HEK293T (cell line): ENCODE data around the gene ZNF575.

Experiments used
- ARNT ChIP-seq: fragments of 450-650 bp; IDR thresholded peaks from 2 replicates; pipeline ENCODE4 v1.6.1; 2017; ENCODE audit warnings: mild to moderate bottlenecking
- BHLHE40 ChIP-seq: fragments of 450-650 bp; IDR thresholded peaks from 2 replicates; pipeline ENCODE4 v1.6.1; 2016; ENCODE audit warnings: mild to moderate bottlenecking, moderate library complexity, borderline replicate concordance
- CTBP1 ChIP-seq: fragments of 450-650 bp; IDR thresholded peaks from 2 replicates; pipeline ENCODE4 v1.6.1; 2016; ENCODE audit warnings: borderline replicate concordance
- FOXA1 ChIP-seq: fragments of 450-650 bp; IDR thresholded peaks from 2 replicates; pipeline ENCODE4 v1.6.1; 2016; ENCODE audit warnings: mild to moderate bottlenecking
- FOXK2 ChIP-seq: fragments of 450-650 bp; IDR thresholded peaks from 2 replicates; pipeline ENCODE4 v1.6.1; 2016; ENCODE audit warnings: mild to moderate bottlenecking
- FOXM1 ChIP-seq: fragments of 450-650 bp; IDR thresholded peaks from 2 replicates; pipeline ENCODE4 v1.6.1; 2017; ENCODE audit warnings: mild to moderate bottlenecking, borderline replicate concordance
- HDGF ChIP-seq: fragments of 450-650 bp; IDR thresholded peaks from 2 replicates; pipeline ENCODE4 v1.6.1; 2017; ENCODE audit warnings: antibody characterized with exemption, borderline replicate concordance
- NFRKB ChIP-seq: fragments of 450-650 bp; IDR thresholded peaks from 2 replicates; pipeline ENCODE4 v1.6.1; 2016; ENCODE audit warnings: mild to moderate bottlenecking, moderate library complexity
- SUZ12 ChIP-seq: fragments of 450-650 bp; IDR thresholded peaks from 2 replicates; pipeline ENCODE4 v1.6.1; 2016; ENCODE audit warnings: mild to moderate bottlenecking
- TARDBP ChIP-seq: fragments of 450-650 bp; IDR thresholded peaks from 2 replicates; pipeline ENCODE4 v1.6.1; 2016

DNA sequence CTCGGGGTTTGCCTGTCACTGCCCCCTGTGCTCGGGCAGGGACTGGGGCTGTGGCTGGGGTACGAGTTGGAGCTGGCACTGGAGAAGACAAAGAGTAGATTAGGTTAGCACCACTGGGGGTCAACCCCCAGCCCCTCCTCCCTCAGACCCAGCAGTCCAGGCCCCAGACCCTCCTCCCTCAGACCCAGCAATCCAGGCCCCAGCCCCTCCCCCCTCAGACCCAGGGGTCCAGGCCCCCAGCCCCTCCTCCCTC is 19.1 kb downstream of the ZNF575 start:
- TF ChIP-seq FOXK2 (no peak), TARDBP (no peak), HDGF (no peak), NFRKB (no peak), FOXM1 (no peak), SUZ12 (no peak), BHLHE40 (no peak), FOXA1 (no peak), ARNT (no peak), CTBP1 (no peak)
